GM12878 (cell line): ENCODE results near the gene ENOX1. TPM values are rescaled to one million over a fixed set of nuclear protein-coding genes. Genes with fewer than 3 reads are reported as not detected.

Experiments used
- ATAC-seq: fragments of 200-7000 bp; cut with Tn5 transposase; 3 replicates; pipeline ENCODE4 v1.9.1; 2020; ENCODE audit warnings: mild to moderate bottlenecking, moderate library complexity
- BruUV-seq: library from RNA; stranded (reverse); fragments of 400-500 nt; replicated peaks from 2 replicates; lab custom pipeline; 2021; lab: Mats Ljungman, UMichigan
- CTCF ChIA-PET: fragments of 300-600 bp; sonication (Branson Sonifier 250); formaldehyde crosslinking; extraction: SDS; loops from one replicate; lab custom pipeline; 2021; ENCODE audit warnings: inconsistent platforms; lab: Yijun Ruan, JAX
- POLR2A ChIA-PET: fragments of 350-600 bp; formaldehyde crosslinking; extraction: SDS; loops from one replicate; lab custom pipeline; 2021; ENCODE audit warnings: inconsistent platforms; lab: Charles Lee
- RAD21 ChIA-PET: fragments of 300-600 bp; sonication (Branson Sonifier 250); formaldehyde crosslinking; loops from one replicate; lab custom pipeline; 2023; ENCODE audit warnings: antibody characterized with exemption; ENCODE audit not compliant: unreplicated experiment; lab: Charles Lee
- SMC1A ChIA-PET: fragments of 300-600 bp; sonication (Branson Sonifier 250); formaldehyde crosslinking; loops from one replicate; lab custom pipeline; 2023; ENCODE audit not compliant: unreplicated experiment, uncharacterized antibody; lab: Charles Lee
- DNase-seq: peaks from one replicate; pipeline ENCODE4 v3.0.0-alpha.2; 2011; ENCODE audit warnings: low read depth, low spot score
- FAIRE-seq: peaks from 3 replicates; lab custom pipeline; 2011; peaks lifted over from hg19 to GRCh38; lab: Jason Lieb, UNC
- H2AFZ ChIP-seq: 2 replicates; pipeline ENCODE4 v1.6.0; 2011; ENCODE audit warnings: low read depth, low read length, control low read depth; ENCODE audit not compliant: control insufficient read depth
- H3K27ac ChIP-seq: 2 replicates; pipeline ENCODE4 v1.5.1; 2011; ENCODE audit warnings: control low read depth; ENCODE audit not compliant: control insufficient read depth, insufficient read depth
- H3K27me3 ChIP-seq, 2 experiments: replicated peaks in 1 of 2; 2 replicates each; pipeline versions ENCODE4 v1.6.0 to v1.6.1; 2011; ENCODE audit warnings: low read length in 1 of 2; ENCODE audit not compliant: control insufficient read depth in 2 of 2, insufficient read depth in 2 of 2
- H3K36me3 ChIP-seq, 2 experiments: 2 replicates each; pipeline ENCODE4 v1.5.1; 2011; ENCODE audit warnings: low read length in 1 of 2; ENCODE audit not compliant: control insufficient read depth in 2 of 2, insufficient read depth in 2 of 2
- H3K4me1 ChIP-seq: 2 replicates; pipeline ENCODE4 v1.6.1; 2011; ENCODE audit warnings: mild to moderate bottlenecking, low read length, moderate library complexity, mixed read lengths; ENCODE audit not compliant: control insufficient read depth, insufficient read depth
- H3K4me2 ChIP-seq: 2 replicates; pipeline ENCODE4 v1.6.0; 2011; ENCODE audit warnings: control low read depth; ENCODE audit not compliant: control insufficient read depth, insufficient read depth
- H3K4me3 ChIP-seq: fragments of 200-600 bp; sonication (generic); 2 replicates; pipeline ENCODE4 v1.5.1; 2016
- H3K79me2 ChIP-seq: 2 replicates; pipeline ENCODE4 v1.6.0; 2011; ENCODE audit warnings: low read length; ENCODE audit not compliant: control insufficient read depth, insufficient read depth
- H3K9ac ChIP-seq: 2 replicates; pipeline ENCODE4 v1.8.0; 2011; ENCODE audit warnings: low read length, control low read depth, mixed read lengths; ENCODE audit not compliant: control insufficient read depth, insufficient read depth
- H3K9me3 ChIP-seq: replicated peaks from 3 replicates; pipeline ENCODE4 v1.5.1; 2011; ENCODE audit warnings: mild to moderate bottlenecking, low read length; ENCODE audit not compliant: control insufficient read depth, insufficient read depth
- H4K20me1 ChIP-seq: 2 replicates; pipeline ENCODE4 v1.6.0; 2011; ENCODE audit not compliant: control insufficient read depth, insufficient read depth
- FOXM1 ChIP-seq: IDR thresholded peaks from 2 replicates; pipeline ENCODE4 v1.6.1; 2012; ENCODE audit warnings: low read depth, mild to moderate bottlenecking, inconsistent platforms, low read length, moderate library complexity
- KAT2A ChIP-seq: conservative IDR thresholded peaks from 2 replicates; pipeline ENCODE4 v1.6.1; 2011; ENCODE audit warnings: low read depth, low read length; ENCODE audit not compliant: control insufficient read depth
- MEF2B ChIP-seq: fragments of 450-650 bp; IDR thresholded peaks from 2 replicates; pipeline ENCODE4 v1.6.1; 2018; ENCODE audit warnings: mild to moderate bottlenecking, moderate library complexity; ENCODE audit not compliant: partially characterized antibody, poor library complexity, severe bottlenecking
- MLLT1 ChIP-seq: fragments of 450-650 bp; IDR thresholded peaks from 2 replicates; pipeline ENCODE4 v1.6.1; 2016; ENCODE audit warnings: mild to moderate bottlenecking
- NFYB ChIP-seq: IDR thresholded peaks from 2 replicates; pipeline ENCODE4 v1.6.1; 2011; ENCODE audit warnings: low read depth, mild to moderate bottlenecking, low read length, improper control_type of control experiment, moderate library complexity; ENCODE audit not compliant: insufficient read depth
- RUNX3 ChIP-seq: IDR thresholded peaks from 2 replicates; pipeline ENCODE4 v1.6.1; 2012; ENCODE audit warnings: low read length, inconsistent platforms
- SMARCA5 ChIP-seq: fragments of 450-650 bp; IDR thresholded peaks from 2 replicates; pipeline ENCODE4 v1.6.1; 2017; ENCODE audit warnings: mild to moderate bottlenecking
- SMC3 ChIP-seq: IDR thresholded peaks from 2 replicates; pipeline ENCODE4 v1.6.1; 2011; ENCODE audit warnings: low read length, improper control_type of control experiment, borderline replicate concordance
- TAF1 ChIP-seq: IDR thresholded peaks from 2 replicates; pipeline ENCODE4 v1.6.1; 2011; ENCODE audit warnings: mild to moderate bottlenecking, low read depth, low read length, borderline replicate concordance
- TARDBP ChIP-seq: IDR thresholded peaks from 2 replicates; pipeline ENCODE4 v1.6.1; 2016; ENCODE audit warnings: borderline replicate concordance
- ZNF384 ChIP-seq: IDR thresholded peaks from 2 replicates; pipeline ENCODE4 v1.6.1; 2012; ENCODE audit warnings: low read depth, mild to moderate bottlenecking, low read length, improper control_type of control experiment, borderline replicate concordance
- WGBS: methylation state at CpG from one replicate; pipeline ENCODE4 v1.1.6; 2016; ENCODE audit warnings: low lambda C conversion rate; ENCODE audit not compliant: insufficient replicate concordance, insufficient coverage; ENCODE audit errors: missing lambda C conversion rate; 5-methylcytosine and 5-hydroxymethylcytosine counted together
- in situ Hi-C: fragments of 300-500 bp; cut with MboI; formaldehyde crosslinking; loops from 9 replicates; pipeline ENCODE4 v1.14.3; 2018; ENCODE audit warnings: mixed read lengths
- intact Hi-C: fragments of 100-400 bp; cut with micrococcal nuclease; formaldehyde crosslinking; loops from one replicate; pipeline ENCODE4 v1.14.2; 2022; ENCODE audit not compliant: unreplicated experiment
- polyA plus RNA-seq, 11 experiments: library from polyadenylated mRNA; depleted of rRNA in 4 of 11; unstranded in 6 of 11; stranded (reverse) in 5 of 11; fragments of >200 nt; fragmentation: Nextera tagmentation in 4 of 11; fragmentation: Illumina TruSeq in 1 of 11; extraction: Ambion mirVana in 4 of 11; extraction: Trizol in 1 of 11; gene quantifications; 1 replicate in 1 of 11; 2 replicates in 10 of 11; pipeline versions ENCODE4 v1.2.1 to v1.2.3, GENCODE V29; 2011 to 2016; ENCODE audit warnings: inconsistent platforms in 2 of 11, missing spikeins in 2 of 11, low read depth in 1 of 11
- total RNA-seq, 4 experiments: library from RNA; depleted of rRNA in 3 of 4; stranded (reverse); fragments of >200 nt in 3 of 4; fragmentation: Illumina TruSeq in 1 of 4; extraction: Trizol in 1 of 4; gene quantifications; 2 replicates each; pipeline versions ENCODE4 v1.2.1 to v1.2.3, GENCODE V29; 2013 to 2021
- TF ChIP-seq, protein P1 (sequence below): IDR thresholded peaks from 2 replicates; pipeline ENCODE4 v1.6.1; 2012; ENCODE audit warnings: improper control_type of control experiment, low read depth, low read length; ENCODE audit not compliant: insufficient replicate concordance

Gene ENOX1
- total and polyA plus RNA-seq, 10 of the 15 experiments (the other 5 are each of a cell fraction or from before 2014, with no cell fraction given): 0.11 to 0.26 (median 0.15) TPM

- POLR2A ChIA-PET: no interaction called here
- TF ChIP-seq SMARCA5 (no peak), NFYB (no peak), RUNX3 (no peak), FOXM1 (no peak), TAF1 (no peak)
- H3K79me2 ChIP-seq: no peaks in the 10 kb centered on the region
- no peaks in the 10 kb centered on the region for H3K36me3 ChIP-seq
- RAD21 ChIA-PET: no interaction called here
- CTCF ChIA-PET: no interaction called here
- no peaks in the 10 kb centered on the region for H4K20me1 ChIP-seq
- DNase-seq (no peak), FAIRE-seq (no peak), ATAC-seq (no peak)
- no TSS peak for BruUV-seq
- 39% methylated on average over 1 of the region's 1 CpG for WGBS
- no peak overlapping the region for H3K9ac ChIP-seq
- intact Hi-C loops: no loop called here
- in situ Hi-C loops: no loop called here
- SMC1A ChIA-PET: no interaction called here
- no peak overlapping the region for H3K4me2 ChIP-seq
- no peak overlapping the region for H2AFZ ChIP-seq
- no peaks in the 10 kb centered on the region for H3K9me3 ChIP-seq
- no peak overlapping the region for H3K4me3 ChIP-seq
- no peak overlapping the region for H3K27ac ChIP-seq
- no peaks in the 10 kb centered on the region for H3K27me3 ChIP-seq
- no peaks in the 10 kb centered on the region for H3K4me1 ChIP-seq
Observed at GRCh38 chr13:43472980-43473379, 313.8 kb downstream of the ENOX1 start.

DNA sequence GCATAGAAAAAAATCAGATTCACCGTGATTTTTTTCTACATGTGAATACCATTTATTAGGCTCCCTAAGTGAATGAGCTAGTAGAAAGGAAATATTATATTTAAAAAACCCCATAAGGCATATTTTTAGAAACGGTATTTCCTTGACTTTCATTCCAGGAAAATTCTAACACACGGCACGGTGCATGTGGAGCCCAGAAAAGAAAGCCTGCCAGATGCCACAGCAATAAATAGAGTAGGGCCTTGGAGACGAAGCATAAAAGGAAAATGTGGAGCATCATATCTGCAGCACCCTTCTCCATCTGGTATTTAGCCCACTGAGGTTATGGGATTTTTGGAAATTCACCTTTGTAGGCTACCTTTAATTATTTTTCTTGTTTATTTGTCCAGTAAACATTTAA, 314.4 kb downstream of the ENOX1 start:
- TF ChIP-seq MLLT1 (no peak), SMARCA5 (no peak), ZNF384 (no peak), KAT2A (no peak), TARDBP (no peak), SMC3 (no peak), MEF2B (no peak)
- TF ChIP-seq, protein P1, sequence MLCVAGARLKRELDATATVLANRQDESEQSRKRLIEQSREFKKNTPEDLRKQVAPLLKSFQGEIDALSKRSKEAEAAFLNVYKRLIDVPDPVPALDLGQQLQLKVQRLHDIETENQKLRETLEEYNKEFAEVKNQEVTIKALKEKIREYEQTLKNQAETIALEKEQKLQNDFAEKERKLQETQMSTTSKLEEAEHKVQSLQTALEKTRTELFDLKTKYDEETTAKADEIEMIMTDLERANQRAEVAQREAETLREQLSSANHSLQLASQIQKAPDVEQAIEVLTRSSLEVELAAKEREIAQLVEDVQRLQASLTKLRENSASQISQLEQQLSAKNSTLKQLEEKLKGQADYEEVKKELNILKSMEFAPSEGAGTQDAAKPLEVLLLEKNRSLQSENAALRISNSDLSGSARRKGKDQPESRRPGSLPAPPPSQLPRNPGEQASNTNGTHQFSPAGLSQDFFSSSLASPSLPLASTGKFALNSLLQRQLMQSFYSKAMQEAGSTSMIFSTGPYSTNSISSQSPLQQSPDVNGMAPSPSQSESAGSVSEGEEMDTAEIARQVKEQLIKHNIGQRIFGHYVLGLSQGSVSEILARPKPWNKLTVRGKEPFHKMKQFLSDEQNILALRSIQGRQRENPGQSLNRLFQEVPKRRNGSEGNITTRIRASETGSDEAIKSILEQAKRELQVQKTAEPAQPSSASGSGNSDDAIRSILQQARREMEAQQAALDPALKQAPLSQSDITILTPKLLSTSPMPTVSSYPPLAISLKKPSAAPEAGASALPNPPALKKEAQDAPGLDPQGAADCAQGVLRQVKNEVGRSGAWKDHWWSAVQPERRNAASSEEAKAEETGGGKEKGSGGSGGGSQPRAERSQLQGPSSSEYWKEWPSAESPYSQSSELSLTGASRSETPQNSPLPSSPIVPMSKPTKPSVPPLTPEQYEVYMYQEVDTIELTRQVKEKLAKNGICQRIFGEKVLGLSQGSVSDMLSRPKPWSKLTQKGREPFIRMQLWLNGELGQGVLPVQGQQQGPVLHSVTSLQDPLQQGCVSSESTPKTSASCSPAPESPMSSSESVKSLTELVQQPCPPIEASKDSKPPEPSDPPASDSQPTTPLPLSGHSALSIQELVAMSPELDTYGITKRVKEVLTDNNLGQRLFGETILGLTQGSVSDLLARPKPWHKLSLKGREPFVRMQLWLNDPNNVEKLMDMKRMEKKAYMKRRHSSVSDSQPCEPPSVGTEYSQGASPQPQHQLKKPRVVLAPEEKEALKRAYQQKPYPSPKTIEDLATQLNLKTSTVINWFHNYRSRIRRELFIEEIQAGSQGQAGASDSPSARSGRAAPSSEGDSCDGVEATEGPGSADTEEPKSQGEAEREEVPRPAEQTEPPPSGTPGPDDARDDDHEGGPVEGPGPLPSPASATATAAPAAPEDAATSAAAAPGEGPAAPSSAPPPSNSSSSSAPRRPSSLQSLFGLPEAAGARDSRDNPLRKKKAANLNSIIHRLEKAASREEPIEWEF: no peak
- TF ChIP-seq, all 136 proteins: peak for 0
- SMC1A ChIA-PET: interaction anchor here (1.0 kb wide), 1 partner anchor 28 kb away, joined by 4 read pairs; no protein-coding TSS in a partner anchor
- no peaks in the 10 kb centered on the region for H3K4me1 ChIP-seq
- H4K20me1 ChIP-seq: no peaks in the 10 kb centered on the region
- no peaks in the 10 kb centered on the region for H3K36me3 ChIP-seq
- no peak overlapping the region for H3K4me2 ChIP-seq
- no peak overlapping the region for H3K27ac ChIP-seq
- 21% methylated on average over 5 of the region's 5 CpGs for WGBS
- ATAC-seq (no peak), FAIRE-seq (no peak), DNase-seq (no peak)
- no peaks in the 10 kb centered on the region for H3K79me2 ChIP-seq
- in situ Hi-C loops (no loop called here), intact Hi-C loops (no loop called here)
- POLR2A ChIA-PET: no interaction called here
- H3K9me3 ChIP-seq: no peaks in the 10 kb centered on the region
- RAD21 ChIA-PET: no interaction called here
- no peak overlapping the region for H3K4me3 ChIP-seq
- CTCF ChIA-PET: no interaction called here
- H3K9ac ChIP-seq: no peak overlapping the region
- BruUV-seq: no TSS peak
- H2AFZ ChIP-seq: no peak overlapping the region
- no peaks in the 10 kb centered on the region for H3K27me3 ChIP-seq
